Activated CD8-positive, alpha-beta memory T cell treated with anti-CD3 and anti-CD28 coated beads, Interleukin-2, amount 50 U/mL, for 24 hours (primary cell): ENCODE results near the gene AQP9.

Experiments
- DNase-seq: peaks from one replicate; pipeline ENCODE4 v3.0.0-alpha.2; 2020; ENCODE audit errors: extremely low read depth

Gene AQP9

GRCh38 chr15:58139989-58140522 is 1.9 kb downstream of the AQP9 start:
- DNase-seq: no peak

- no peak for DNase-seq
Measured at GRCh38 chr15:58141894-58142293, 3.7 kb downstream of the AQP9 start.

GRCh38 chr15:58142827-58143461 is 4.8 kb downstream of the AQP9 start:
- no peak for DNase-seq

- DNase-seq: no peak
Measured at GRCh38 chr15:58145606-58146005, 7.4 kb downstream of the AQP9 start.

- no peak for DNase-seq
Measured at GRCh38 chr15:58146211-58146610, 8.0 kb downstream of the AQP9 start.

- DNase-seq: no peak
Measured at GRCh38 chr15:58146749-58147148, 8.6 kb downstream of the AQP9 start.

- no peak for DNase-seq
Measured at GRCh38 chr15:58147171-58147611, 9.0 kb downstream of the AQP9 start.

- DNase-seq: no peak
Measured at GRCh38 chr15:58148120-58148519, 9.9 kb downstream of the AQP9 start.

GRCh38 chr15:58148633-58149445 is 10.7 kb downstream of the AQP9 start:
- no peak for DNase-seq

GRCh38 chr15:58154769-58155168 is 16.6 kb downstream of the AQP9 start:
- no peak for DNase-seq

GRCh38 chr15:58159827-58160386 is 21.7 kb downstream of the AQP9 start:
- DNase-seq: no peak

GRCh38 chr15:58161436-58161930 is 23.3 kb downstream of the AQP9 start:
- DNase-seq: no peak

GRCh38 chr15:58163985-58164384 is 25.8 kb downstream of the AQP9 start:
- no peak for DNase-seq

GRCh38 chr15:58164926-58165325 is 26.7 kb downstream of the AQP9 start:
- no peak for DNase-seq

GRCh38 chr15:58165661-58166060 is 27.5 kb downstream of the AQP9 start:
- DNase-seq: no peak

GRCh38 chr15:58167095-58167691 is 29.0 kb downstream of the AQP9 start:
- no peak for DNase-seq

GRCh38 chr15:58169934-58170333 is 31.8 kb downstream of the AQP9 start:
- DNase-seq: no peak

- no peak for DNase-seq
Measured at GRCh38 chr15:58171476-58172061, 33.4 kb downstream of the AQP9 start.

GRCh38 chr15:58174709-58175108 is 36.5 kb downstream of the AQP9 start:
- no peak for DNase-seq

GRCh38 chr15:58175955-58176354 is 37.8 kb downstream of the AQP9 start:
- no peak for DNase-seq

- DNase-seq: no peak
Measured at GRCh38 chr15:58178668-58179067, 40.5 kb downstream of the AQP9 start.

- DNase-seq: no peak
Measured at GRCh38 chr15:58179206-58179605, 41.0 kb downstream of the AQP9 start.
